Measurements from ENCODE around the gene MFSD6L. TPM values are rescaled to one million over a fixed set of nuclear protein-coding genes. Genes with fewer than 3 reads are reported as not detected.

Gene MFSD6L
- 3.0 TPM for total RNA-seq

GRCh38 chr17:8798846-8799569 lies at the start of gene MFSD6L:
Gene MFSD6L (minus strand): TSS chr17:8799365. CDS start chr17:8799120, 245 bp downstream.

DNA sequence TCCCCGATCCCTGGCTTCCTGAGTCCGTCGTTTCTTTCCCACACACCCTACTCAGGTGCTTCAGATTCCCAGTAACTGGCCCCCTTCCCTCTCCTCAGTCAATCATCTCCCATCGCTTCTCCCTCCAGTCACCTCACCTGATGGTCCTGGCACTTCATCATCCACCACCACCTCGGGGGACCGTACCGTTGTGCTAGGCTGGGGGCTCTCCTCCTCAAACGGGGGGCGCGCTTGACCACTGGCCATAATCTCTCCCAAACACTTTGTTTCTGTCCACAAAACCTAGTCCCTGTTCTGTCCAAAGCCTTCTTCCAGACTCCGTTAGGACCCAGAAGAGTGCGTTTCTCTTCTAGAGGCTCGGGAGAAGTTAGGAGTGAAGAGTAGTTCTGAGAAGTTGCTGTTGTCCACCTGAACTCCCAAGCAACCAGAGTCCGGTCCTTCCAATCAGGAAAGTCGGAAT lies 41.0 kb downstream of the MFSD6L start, which contains the start of gene SPDYE4:
Gene SPDYE4 (minus strand): TSS at position 410 of the 460 bp plus-strand sequence. CDS start 164 bp downstream, at position 246.

Other genes starting within 250 kb of the MFSD6L start
- gene MYH10, start 168.6 kb downstream of the MFSD6L start, total RNA-seq = 293 TPM
- not detected for gene CCDC42, start 54.5 kb downstream of the MFSD6L start, total RNA-seq
- gene SPDYE4, start 40.8 kb downstream of the MFSD6L start, total RNA-seq = not detected
- 1.6 TPM for gene PIK3R6, start 68.3 kb upstream of the MFSD6L start, total RNA-seq
- gene PIK3R5, start 166.3 kb upstream of the MFSD6L start, total RNA-seq = 5.4 TPM
- gene NTN1, start 222.1 kb upstream of the MFSD6L start, total RNA-seq = 11.3 TPM